ENCODE results near the gene LPCAT1. TPM values are rescaled to one million over a fixed set of nuclear protein-coding genes. Genes with fewer than 3 reads are reported as not detected.

Gene LPCAT1
- total and polyA plus RNA-seq, 2 experiments from 2014 or later, result 78.0 to 255 TPM

- no peak for TF ChIP-seq ZNF462 (CRISPR knock-in tag; IDR thresholded peaks at IDR 0.05)
- no peak for TF ChIP-seq ZNF114 (CRISPR knock-in tag; IDR thresholded peaks at IDR 0.05)
- no peak for TF ChIP-seq CTCF (conservative IDR thresholded peaks at IDR 0.05; ENCODE audit: low read depth in 2 of 2)
- no peak for TF ChIP-seq NANOG (IDR thresholded peaks at IDR 0.05; ENCODE audit: borderline replicate concordance)
- TF ChIP-seq ETS1 (IDR thresholded peaks at IDR 0.05), result no peak
- no peak for TF ChIP-seq JUNB (IDR thresholded peaks at IDR 0.05; ENCODE audit: unreplicated experiment)
Measured at GRCh38 chr5:1481266-1481958, 42.3 kb downstream of the LPCAT1 start (continued).

All from GM23338 (cell line).